HUDEP-2 (cell line): ENCODE measurements around the gene NSD2.

Experiments used
- DNase-seq, 76 experiments: peaks; one replicate each; lab custom pipeline; 2025; ENCODE audit not compliant: unreplicated experiment in 76 of 76; lab: John Stamatoyannopoulos, UW

Gene NSD2

GRCh38 chr4:1862961-1863296 is 8.3 kb upstream of the NSD2 start:
- no peak for DNase-seq

- no peak for DNase-seq
Measured at GRCh38 chr4:1863297-1864033, 7.7 kb upstream of the NSD2 start.

GRCh38 chr4:1864076-1865008 is 6.9 kb upstream of the NSD2 start:
- no peak for DNase-seq

GRCh38 chr4:1866189-1866661 is 5.0 kb upstream of the NSD2 start:
- DNase-seq = no peak

GRCh38 chr4:1868293-1868692 is 2.9 kb upstream of the NSD2 start:
- no peak for DNase-seq

- DNase-seq = no peak
Measured at GRCh38 chr4:1868912-1869311, 2.3 kb upstream of the NSD2 start.

GRCh38 chr4:1869530-1870327 is 1.5 kb upstream of the NSD2 start:
- DNase-seq = no peak

- peak in 65 of 76 experiments; percentile 4 to 88 (median 68) for DNase-seq
Measured at GRCh38 chr4:1870328-1870577, 940 bp upstream of the NSD2 start.

GRCh38 chr4:1871471-1872021 is 353 bp downstream of the NSD2 start:
- peak in 2 of 76 experiments; percentile 37 to 48 for DNase-seq

GRCh38 chr4:1872870-1873269 is 1.7 kb downstream of the NSD2 start:
- DNase-seq = no peak

GRCh38 chr4:1873291-1873690 is 2.1 kb downstream of the NSD2 start:
- no peak for DNase-seq

GRCh38 chr4:1873776-1874175 is 2.6 kb downstream of the NSD2 start:
- DNase-seq = no peak

- no peak for DNase-seq
Measured at GRCh38 chr4:1874201-1874600, 3.0 kb downstream of the NSD2 start.

GRCh38 chr4:1879485-1879884 is 8.3 kb downstream of the NSD2 start:
- peak in 1 of 76 experiments; percentile 14 for DNase-seq

- no peak for DNase-seq
Measured at GRCh38 chr4:1880332-1880731, 9.1 kb downstream of the NSD2 start.

GRCh38 chr4:1882850-1883271 is 11.7 kb downstream of the NSD2 start:
- DNase-seq = peak in 73 of 76 experiments; percentile 24 to 95 (median 77)

GRCh38 chr4:1883583-1883982 is 12.4 kb downstream of the NSD2 start:
- DNase-seq = peak in 16 of 76 experiments; percentile 5 to 61 (median 29)

GRCh38 chr4:1885414-1885813 is 14.2 kb downstream of the NSD2 start:
- DNase-seq = no peak

- no peak for DNase-seq
Measured at GRCh38 chr4:1887052-1887451, 15.9 kb downstream of the NSD2 start.

- DNase-seq = no peak
Measured at GRCh38 chr4:1890979-1891570, 19.9 kb downstream of the NSD2 start.
